Common myeloid progenitor, CD34-positive (primary cell): ENCODE data around the gene TMEM132A.

Experiments
- CTCF ChIA-PET: fragments of 350-600 bp; sonication (Branson Sonifier 250); formaldehyde crosslinking; loops from one replicate; lab custom pipeline; 2021; ENCODE audit warnings: antibody characterized with exemption; lab: Charles Lee
- POLR2A ChIA-PET: fragments of 350-600 bp; sonication (Branson Sonifier 250); formaldehyde crosslinking; loops from one replicate; lab custom pipeline; 2021; ENCODE audit warnings: antibody characterized with exemption; lab: Charles Lee
- DNase-seq, 3 donors: peaks; one replicate each; pipeline versions ENCODE4 v3.0.0 to v3.0.0-alpha.2; 2013
- H3K27ac ChIP-seq, 2 experiments: 1 replicate in 1 of 2; 2 replicates in 1 of 2; pipeline ENCODE4 v1.7.0; 2013; ENCODE audit warnings: inconsistent platforms in 2 of 2, low read length in 2 of 2, mild to moderate bottlenecking in 2 of 2, low read depth in 1 of 2, moderate library complexity in 1 of 2; ENCODE audit not compliant: severe bottlenecking in 2 of 2, insufficient read depth in 1 of 2, poor library complexity in 1 of 2
- H3K27me3 ChIP-seq, 5 experiments: replicated peaks in 2 of 5; 1 replicate in 3 of 5; 2 replicates in 2 of 5; pipeline versions ENCODE4 v1.6.1 to v1.7.0; 2013; ENCODE audit warnings: low read length in 4 of 5, mild to moderate bottlenecking in 2 of 5, moderate library complexity in 2 of 5, inconsistent platforms in 1 of 5; ENCODE audit not compliant: insufficient read depth in 5 of 5, control insufficient read depth in 4 of 5
- H3K36me3 ChIP-seq, 4 experiments: 1 replicate in 2 of 4; 2 replicates in 2 of 4; pipeline versions ENCODE4 v1.6.1 to v1.7.0; 2013; ENCODE audit warnings: low read length in 3 of 4, control low read depth in 1 of 4, mild to moderate bottlenecking in 1 of 4; ENCODE audit not compliant: control insufficient read depth in 4 of 4, insufficient read depth in 4 of 4
- H3K4me1 ChIP-seq, 4 experiments: 1 replicate in 3 of 4; 2 replicates in 1 of 4; pipeline versions ENCODE4 v1.6.1 to v1.7.1; 2013; ENCODE audit warnings: low read length in 3 of 4, mild to moderate bottlenecking in 3 of 4, control low read depth in 1 of 4, inconsistent platforms in 1 of 4, moderate library complexity in 1 of 4; ENCODE audit not compliant: control insufficient read depth in 4 of 4, insufficient read depth in 4 of 4; ENCODE audit errors: control extremely low read depth in 1 of 4
- H3K4me3 ChIP-seq, 7 experiments: 1 replicate in 4 of 7; 2 replicates in 3 of 7; pipeline versions ENCODE4 v1.5.1 to v1.7.0; 2013; ENCODE audit warnings: mild to moderate bottlenecking in 7 of 7, low read length in 6 of 7, moderate library complexity in 6 of 7, inconsistent platforms in 2 of 7, low read depth in 2 of 7, control low read depth in 1 of 7; ENCODE audit not compliant: insufficient read depth in 4 of 7, control insufficient read depth in 1 of 7; ENCODE audit errors: extremely low read depth in 1 of 7
- H3K9me3 ChIP-seq, 5 experiments: 1 replicate in 4 of 5; 2 replicates in 1 of 5; pipeline versions ENCODE4 v1.6.1 to v1.7.1; 2013; ENCODE audit warnings: low read length in 4 of 5, mild to moderate bottlenecking in 2 of 5, inconsistent platforms in 1 of 5, low read depth in 1 of 5, moderate library complexity in 1 of 5; ENCODE audit not compliant: control insufficient read depth in 4 of 5, insufficient read depth in 2 of 5; ENCODE audit errors: control extremely low read depth in 1 of 5
- WGBS: methylation state at CpG from one replicate; pipeline ENCODE4 v1.1.5; 2013; ENCODE audit not compliant: insufficient coverage; 5-methylcytosine and 5-hydroxymethylcytosine counted together

The TMEM132A gene

DNA sequence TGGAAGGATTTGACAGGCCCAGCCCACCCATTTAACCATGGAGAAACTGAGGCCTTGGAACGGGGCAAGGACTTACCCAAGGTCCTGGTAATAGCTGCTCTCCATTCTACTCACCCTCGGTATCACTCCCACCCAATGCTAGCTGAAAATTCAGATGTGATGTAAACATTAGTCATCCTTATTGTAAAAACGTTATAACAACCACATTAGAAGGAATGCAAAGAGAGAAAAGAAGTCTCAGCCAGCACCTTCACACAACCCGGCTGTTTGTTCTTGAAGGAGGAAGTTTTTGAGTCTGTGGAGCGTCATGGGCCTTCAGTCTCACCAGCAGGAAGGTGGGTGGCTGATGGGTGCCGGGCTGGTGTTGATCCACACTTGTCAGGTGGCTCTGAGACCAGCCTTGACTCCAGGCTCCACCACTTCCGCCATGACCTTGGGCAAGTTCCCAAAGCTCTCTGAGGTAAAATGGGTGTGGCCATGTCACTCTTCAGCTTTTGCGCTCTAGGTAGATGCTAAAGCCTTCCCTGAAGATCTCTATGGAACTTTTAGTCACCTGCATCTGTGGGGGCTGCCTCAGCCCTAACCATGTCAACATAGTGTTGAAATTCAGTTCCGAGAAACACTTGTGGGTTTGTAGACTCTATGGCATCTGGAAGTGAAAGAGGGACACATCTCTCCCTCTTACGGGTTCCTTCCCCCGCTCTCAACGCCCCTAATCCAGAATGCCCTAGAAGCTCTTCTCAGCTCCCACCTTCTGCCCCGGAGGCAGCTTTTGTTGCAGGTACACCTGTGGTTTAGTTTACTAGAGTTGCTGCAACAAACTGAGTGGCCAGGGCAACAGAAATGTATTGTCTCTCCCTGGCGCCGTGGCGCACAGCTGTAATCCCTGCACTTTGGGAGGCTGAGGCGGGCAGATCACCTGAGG, 62.0 kb downstream of the TMEM132A start:
- ChIA-PET CTCF (interaction anchor here (2.8 kb wide), 1 partner anchor 17 kb away, joined by 12 read pairs; no protein-coding TSS in a partner anchor), POLR2A (no interaction called here)
- no peak overlapping the region for H3K4me3 ChIP-seq
- WGBS, result 92% methylated on average over 11 of the region's 17 CpGs
- peak overlapping the region in 1 of 2 experiments; percentile 2 for H3K27ac ChIP-seq
- no peaks in the 10 kb centered on the region for H3K4me1 ChIP-seq
- peak in 1 of 3 donors; percentile 30 for DNase-seq
- no peaks in the 10 kb centered on the region for H3K36me3 ChIP-seq
- no peaks in the 10 kb centered on the region for H3K9me3 ChIP-seq
- no peaks in the 10 kb centered on the region for H3K27me3 ChIP-seq
